ENCODE data around the gene PRSS1.

Gene PRSS1

DNA sequence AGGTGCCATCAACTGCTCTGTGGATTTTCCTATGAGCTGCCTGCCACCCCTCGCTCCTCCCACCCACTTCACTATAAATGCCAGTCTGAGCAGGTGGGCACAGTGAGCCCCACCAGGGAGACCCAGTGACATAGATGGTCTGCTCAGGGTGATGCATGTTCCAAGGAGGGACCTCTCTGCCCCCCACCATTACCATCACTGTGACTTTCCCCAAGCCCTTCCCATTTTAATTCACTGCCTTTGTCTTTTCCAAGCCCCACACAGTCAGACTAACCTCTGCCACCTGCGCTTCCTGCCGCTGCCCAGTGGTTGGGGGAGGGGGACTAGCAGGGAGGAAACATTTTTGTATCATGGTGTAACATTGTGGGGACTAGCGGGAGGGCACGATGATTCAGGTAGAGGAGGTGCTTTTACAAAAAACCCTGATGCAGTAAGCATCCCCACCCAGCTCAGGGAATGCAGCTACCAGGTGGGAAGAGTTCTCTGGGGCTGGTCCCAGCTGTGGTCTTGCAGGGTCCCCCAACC, 46.1 kb downstream of the PRSS1 start:
- no peak for DNase-seq (ENCODE audit: low spot score)

GRCh38 chr7:142796001-142796500, 46.8 kb downstream of the PRSS1 start:
- DNase-seq (ENCODE audit: low spot score) = no peak

DNA sequence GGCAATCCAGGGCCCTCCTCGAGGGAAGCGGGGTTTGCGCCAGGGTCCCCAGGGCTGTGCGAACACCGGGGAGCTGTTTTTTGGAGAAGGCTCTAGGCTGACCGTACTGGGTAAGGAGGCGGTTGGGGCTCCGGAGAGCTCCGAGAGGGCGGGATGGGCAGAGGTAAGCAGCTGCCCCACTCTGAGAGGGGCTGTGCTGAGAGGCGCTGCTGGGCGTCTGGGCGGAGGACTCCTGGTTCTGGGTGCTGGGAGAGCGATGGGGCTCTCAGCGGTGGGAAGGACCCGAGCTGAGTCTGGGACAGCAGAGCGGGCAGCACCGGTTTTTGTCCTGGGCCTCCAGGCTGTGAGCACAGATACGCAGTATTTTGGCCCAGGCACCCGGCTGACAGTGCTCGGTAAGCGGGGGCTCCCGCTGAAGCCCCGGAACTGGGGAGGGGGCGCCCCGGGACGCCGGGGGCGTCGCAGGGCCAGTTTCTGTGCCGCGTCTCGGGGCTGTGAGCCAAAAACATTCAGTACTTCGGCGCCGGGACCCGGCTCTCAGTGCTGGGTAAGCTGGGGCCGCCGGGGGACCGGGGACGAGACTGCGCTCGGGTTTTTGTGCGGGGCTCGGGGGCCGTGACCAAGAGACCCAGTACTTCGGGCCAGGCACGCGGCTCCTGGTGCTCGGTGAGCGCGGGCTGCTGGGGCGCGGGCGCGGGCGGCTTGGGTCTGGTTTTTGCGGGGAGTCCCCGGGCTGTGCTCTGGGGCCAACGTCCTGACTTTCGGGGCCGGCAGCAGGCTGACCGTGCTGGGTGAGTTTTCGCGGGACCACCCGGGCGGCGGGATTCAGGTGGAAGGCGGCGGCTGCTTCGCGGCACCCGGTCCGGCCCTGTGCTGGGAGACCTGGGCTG, 47.5 kb downstream of the PRSS1 start:
- no peak for DNase-seq (ENCODE audit: low spot score)

DNA sequence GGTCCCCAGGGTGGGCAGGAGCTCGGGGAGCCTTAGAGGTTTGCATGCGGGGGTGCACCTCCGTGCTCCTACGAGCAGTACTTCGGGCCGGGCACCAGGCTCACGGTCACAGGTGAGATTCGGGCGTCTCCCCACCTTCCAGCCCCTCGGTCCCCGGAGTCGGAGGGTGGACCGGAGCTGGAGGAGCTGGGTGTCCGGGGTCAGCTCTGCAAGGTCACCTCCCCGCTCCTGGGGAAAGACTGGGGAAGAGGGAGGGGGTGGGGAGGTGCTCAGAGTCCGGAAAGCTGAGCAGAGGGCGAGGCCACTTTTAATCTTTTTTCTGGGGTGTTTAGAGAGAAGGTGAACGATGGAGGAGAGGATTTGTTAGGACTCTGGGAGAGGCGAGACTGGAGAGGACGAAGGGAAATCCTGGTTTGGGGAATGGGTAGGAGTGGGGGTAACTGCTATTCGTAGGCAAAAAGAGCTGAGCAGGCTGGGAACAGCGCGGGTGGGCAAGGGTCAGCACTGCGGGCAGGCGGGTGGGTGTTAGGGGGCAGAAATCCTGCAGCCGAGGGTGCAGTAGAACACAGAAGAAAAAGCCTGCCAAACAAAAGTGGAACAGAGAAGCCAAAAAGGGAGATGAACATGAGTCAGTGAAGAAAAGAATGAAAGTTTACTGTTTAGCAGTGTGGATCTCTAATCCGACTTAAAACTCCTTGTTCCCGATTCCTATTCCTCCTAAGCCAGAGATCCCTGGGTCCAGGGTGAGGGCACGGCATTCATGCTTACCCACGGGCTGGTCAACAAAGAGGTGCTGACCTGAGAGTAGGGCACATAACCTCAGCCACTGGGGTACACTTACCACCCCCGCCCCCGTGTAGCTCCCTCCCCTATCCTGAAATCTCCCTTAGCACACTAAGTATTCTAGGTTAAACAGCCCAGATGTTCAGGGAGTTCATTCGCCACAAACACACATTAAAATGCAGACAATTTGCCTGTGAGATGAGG, 48.4 kb downstream of the PRSS1 start:
- no peak for DNase-seq (ENCODE audit: low spot score)

DNA sequence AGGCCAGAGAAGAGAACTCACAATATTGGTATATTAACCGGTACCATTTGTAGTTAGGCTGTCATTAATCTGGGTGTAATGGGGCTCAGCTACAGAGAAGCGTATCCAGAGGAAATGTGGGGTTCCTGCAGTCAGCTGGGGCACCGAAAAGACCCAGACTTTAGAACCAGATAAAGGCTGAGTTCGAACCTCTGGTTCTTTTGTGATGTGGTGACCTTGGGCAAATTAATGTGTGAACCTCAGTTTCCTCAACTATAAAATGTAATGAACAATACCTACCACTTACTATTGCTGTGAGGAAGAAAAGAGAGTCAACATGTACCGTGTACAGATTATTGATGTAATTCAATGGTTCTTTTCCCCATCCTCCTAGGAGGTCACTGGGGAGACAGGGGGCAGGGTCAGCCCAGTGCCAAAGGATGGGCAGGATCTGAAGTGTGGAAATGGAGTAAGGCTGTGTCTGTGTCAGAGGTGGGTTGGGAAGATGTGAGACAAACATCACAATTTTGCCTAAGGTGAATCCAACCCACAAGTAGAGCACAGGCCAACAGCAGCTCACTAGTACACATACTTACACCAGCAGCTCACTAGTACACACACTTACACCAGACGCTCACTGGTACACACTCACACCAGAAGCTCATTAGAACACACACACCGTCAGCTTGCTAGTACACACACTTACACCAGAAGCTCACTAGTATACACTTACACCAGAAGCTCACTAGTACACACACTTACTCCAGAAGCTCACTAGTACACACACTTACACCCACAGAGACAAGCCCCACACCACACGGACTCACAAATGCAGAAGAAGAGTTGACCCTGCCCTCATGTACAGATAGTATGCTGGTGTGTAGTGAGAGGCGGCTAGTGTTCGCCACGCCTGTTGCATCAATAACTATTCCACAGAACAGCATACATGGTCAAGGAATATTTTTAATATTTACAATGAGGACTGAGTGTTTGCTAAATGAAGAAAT, 49.5 kb downstream of the PRSS1 start:
- no peak for DNase-seq (ENCODE audit: low spot score)

DNA sequence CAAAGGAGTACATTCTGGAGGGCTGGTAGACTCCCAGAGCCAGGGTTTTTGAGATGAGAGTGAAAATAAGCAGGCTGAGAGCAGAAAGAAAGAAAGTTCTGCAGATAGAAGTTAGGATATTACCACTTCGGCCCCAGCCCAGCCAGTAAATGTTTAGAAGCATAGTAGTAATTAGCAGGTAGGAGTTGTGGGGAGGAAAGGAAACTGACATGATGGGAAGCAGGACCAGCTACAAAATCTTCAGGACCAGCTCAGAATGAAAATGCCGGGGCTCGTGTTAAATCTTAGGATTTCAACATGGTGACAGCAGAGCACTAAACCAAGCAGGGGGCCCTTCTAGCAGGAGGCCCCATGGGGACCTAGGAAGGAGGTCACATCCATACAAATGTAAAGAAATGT, 50.2 kb downstream of the PRSS1 start:
- DNase-seq (ENCODE audit: low spot score) = no peak

- DNase-seq (ENCODE audit: low spot score) = no peak
These were observed 50.8 kb downstream of the PRSS1 start for GRCh38 chr7:142800088-142800487.

DNA sequence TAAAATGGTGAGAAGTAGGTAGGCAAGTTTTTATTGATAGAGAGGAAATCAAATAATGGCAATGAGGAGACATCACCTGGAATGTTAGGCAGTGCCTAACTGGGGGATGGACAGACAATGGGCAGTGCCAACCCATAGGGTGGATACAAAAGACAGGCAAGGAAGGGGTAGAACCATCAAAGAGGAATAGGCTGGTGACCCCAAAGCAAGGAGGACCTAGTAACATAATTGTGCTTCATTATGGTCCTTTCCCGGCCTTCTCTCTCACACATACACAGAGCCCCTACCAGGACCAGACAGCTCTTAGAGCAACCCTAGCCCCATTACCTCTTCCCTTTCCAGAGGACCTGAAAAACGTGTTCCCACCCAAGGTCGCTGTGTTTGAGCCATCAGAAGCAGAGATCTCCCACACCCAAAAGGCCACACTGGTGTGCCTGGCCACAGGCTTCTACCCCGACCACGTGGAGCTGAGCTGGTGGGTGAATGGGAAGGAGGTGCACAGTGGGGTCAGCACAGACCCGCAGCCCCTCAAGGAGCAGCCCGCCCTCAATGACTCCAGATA, 51.5 kb downstream of the PRSS1 start:
- DNase-seq (ENCODE audit: low spot score) = no peak

GRCh38 chr7:142801601-142802295, 52.5 kb downstream of the PRSS1 start:
- DNase-seq (ENCODE audit: low spot score) = no peak

DNA sequence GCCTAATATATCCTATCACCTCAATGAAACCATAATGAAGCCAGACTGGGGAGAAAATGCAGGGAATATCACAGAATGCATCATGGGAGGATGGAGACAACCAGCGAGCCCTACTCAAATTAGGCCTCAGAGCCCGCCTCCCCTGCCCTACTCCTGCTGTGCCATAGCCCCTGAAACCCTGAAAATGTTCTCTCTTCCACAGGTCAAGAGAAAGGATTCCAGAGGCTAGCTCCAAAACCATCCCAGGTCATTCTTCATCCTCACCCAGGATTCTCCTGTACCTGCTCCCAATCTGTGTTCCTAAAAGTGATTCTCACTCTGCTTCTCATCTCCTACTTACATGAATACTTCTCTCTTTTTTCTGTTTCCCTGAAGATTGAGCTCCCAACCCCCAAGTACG, 53.0 kb downstream of the PRSS1 start:
- no peak for DNase-seq (ENCODE audit: low spot score)
